ENCODE measurements around the gene CXCL3. TPM values are rescaled to one million over a fixed set of nuclear protein-coding genes. Genes with fewer than 3 reads are reported as not detected.

Gene CXCL3
- total RNA-seq, 1 donor from 2014 or later: 15.1 TPM

- no peak for DNase-seq (ENCODE audit: low spot score)
These were observed 17.8 kb upstream of the CXCL3 start for GRCh38 chr4:74056114-74056857.

- DNase-seq (ENCODE audit: low spot score): no peak
These were observed 17.0 kb upstream of the CXCL3 start for GRCh38 chr4:74055498-74055897.

GRCh38 chr4:74055096-74055495, 16.6 kb upstream of the CXCL3 start:
- no peak for DNase-seq (ENCODE audit: low spot score)

GRCh38 chr4:74054483-74055047, 16.1 kb upstream of the CXCL3 start:
- no peak for DNase-seq (ENCODE audit: low spot score)

- no peak for DNase-seq (ENCODE audit: low spot score)
These were observed 8.7 kb upstream of the CXCL3 start for GRCh38 chr4:74047152-74047551.

- DNase-seq (ENCODE audit: low spot score): no peak
These were observed 7.3 kb upstream of the CXCL3 start for GRCh38 chr4:74045772-74046171.

GRCh38 chr4:74045247-74045646, 6.8 kb upstream of the CXCL3 start:
- no peak for DNase-seq (ENCODE audit: low spot score)

- no peak for DNase-seq (ENCODE audit: low spot score)
These were observed 6.2 kb upstream of the CXCL3 start for GRCh38 chr4:74044677-74045076.

- no peak for DNase-seq (ENCODE audit: low spot score)
These were observed 4.2 kb upstream of the CXCL3 start for GRCh38 chr4:74042681-74043080.

GRCh38 chr4:74041418-74041817, 2.9 kb upstream of the CXCL3 start:
- DNase-seq (ENCODE audit: low spot score): no peak

- DNase-seq (ENCODE audit: low spot score): no peak
These were observed 850 bp upstream of the CXCL3 start for GRCh38 chr4:74039315-74039763.

- no peak for DNase-seq (ENCODE audit: low spot score)
These were observed 434 bp downstream of the CXCL3 start for GRCh38 chr4:74038086-74038424.

GRCh38 chr4:74037076-74037955, 1.2 kb downstream of the CXCL3 start:
- no peak for DNase-seq (ENCODE audit: low spot score)

GRCh38 chr4:74033739-74034138, 4.8 kb downstream of the CXCL3 start:
- no peak for DNase-seq (ENCODE audit: low spot score)

GRCh38 chr4:74032064-74032463, 6.4 kb downstream of the CXCL3 start:
- no peak for DNase-seq (ENCODE audit: low spot score)

- no peak for DNase-seq (ENCODE audit: low spot score)
These were observed 6.9 kb downstream of the CXCL3 start for GRCh38 chr4:74031576-74031975.

GRCh38 chr4:74030285-74030684, 8.2 kb downstream of the CXCL3 start:
- no peak for DNase-seq (ENCODE audit: low spot score)

- DNase-seq (ENCODE audit: low spot score): no peak
These were observed 10.0 kb downstream of the CXCL3 start for GRCh38 chr4:74028504-74028903.

GRCh38 chr4:74023709-74024108, 14.8 kb downstream of the CXCL3 start:
- no peak for DNase-seq (ENCODE audit: low spot score)

- no peak for DNase-seq (ENCODE audit: low spot score)
These were observed 16.9 kb downstream of the CXCL3 start for GRCh38 chr4:74021601-74022000.

- DNase-seq (ENCODE audit: low spot score): no peak
These were observed 19.7 kb downstream of the CXCL3 start for GRCh38 chr4:74018771-74019170.

GRCh38 chr4:74018116-74018515, 20.4 kb downstream of the CXCL3 start:
- no peak for DNase-seq (ENCODE audit: low spot score)

Data from mesenteric fat pad (tissue), 1 donor.